B cell (primary cell): Measurements from ENCODE around the gene KRT20. TPM values are rescaled to one million over a fixed set of nuclear protein-coding genes. Genes with fewer than 3 reads are reported as not detected.

ENCODE experiments used
- ATAC-seq: fragments of 200-7000 bp; cut with Tn5 transposase; one replicate; pipeline ENCODE4 v1.10.0; 2021; ENCODE audit warnings: low read depth, mild to moderate bottlenecking, moderate number of reproducible peaks, moderate library complexity
- CTCF ChIA-PET: fragments of 350-600 bp; sonication (Branson Sonifier 250); formaldehyde crosslinking; loops from one replicate; lab custom pipeline; 2021; ENCODE audit warnings: antibody characterized with exemption, inconsistent platforms; lab: Charles Lee
- POLR2A ChIA-PET: fragments of 350-600 bp; sonication (Branson Sonifier 250); formaldehyde crosslinking; loops from one replicate; lab custom pipeline; 2021; ENCODE audit warnings: antibody characterized with exemption; lab: Charles Lee
- DNase-seq: peaks from one replicate; pipeline ENCODE4 v3.0.0; 2013
- H2AFZ ChIP-seq: 2 replicates; pipeline ENCODE4 v1.6.1; 2012; ENCODE audit warnings: mild to moderate bottlenecking, low read depth, low read length; ENCODE audit not compliant: insufficient read depth, poor library complexity, severe bottlenecking
- H3K27ac ChIP-seq, 2 donors: 1 replicate in 1 of 2; 2 replicates in 1 of 2; pipeline ENCODE4 v1.5.1; 2012 to 2013; ENCODE audit warnings: low read length in 2 of 2, mild to moderate bottlenecking in 2 of 2, moderate library complexity in 1 of 2
- H3K27me3 ChIP-seq, 4 experiments: fragments of 200-600 bp in 1 of 4; sonication (generic) in 1 of 4; replicated peaks in 1 of 4; 1 replicate in 2 of 4; 2 replicates in 2 of 4; pipeline versions ENCODE4 v1.6.1 to v1.7.0; 2013 to 2016; ENCODE audit warnings: low read length in 3 of 4, mild to moderate bottlenecking in 2 of 4, mixed read lengths in 1 of 4, moderate library complexity in 1 of 4; ENCODE audit not compliant: insufficient read depth in 4 of 4, control insufficient read depth in 3 of 4; ENCODE audit errors: control extremely low read depth in 1 of 4
- H3K36me3 ChIP-seq, 2 experiments: replicated peaks in 1 of 2; 1 replicate in 1 of 2; 2 replicates in 1 of 2; pipeline versions ENCODE4 v1.6.1 to v1.7.1; 2013; ENCODE audit warnings: low read length in 1 of 2; ENCODE audit not compliant: insufficient read depth in 2 of 2, control insufficient read depth in 1 of 2; ENCODE audit errors: control extremely low read depth in 1 of 2, extremely low read depth in 1 of 2
- H3K4me1 ChIP-seq, 2 donors: fragments of 200-600 bp in 1 of 2; sonication (generic) in 1 of 2; 1 replicate in 1 of 2; 2 replicates in 1 of 2; pipeline versions ENCODE4 v1.5.1 to v1.6.1; 2013 to 2017; ENCODE audit warnings: low read length in 2 of 2; ENCODE audit not compliant: control insufficient read depth in 2 of 2, insufficient read depth in 2 of 2
- H3K4me2 ChIP-seq: replicated peaks from 2 replicates; pipeline ENCODE3; 2012; ENCODE audit warnings: mild to moderate bottlenecking, low read depth, low read length; ENCODE audit not compliant: poor library complexity, severe bottlenecking
- H3K4me3 ChIP-seq, 5 experiments: fragments of 200-600 bp in 1 of 5; sonication (generic) in 1 of 5; 1 replicate in 3 of 5; 2 replicates in 2 of 5; pipeline versions ENCODE4 v1.5.1 to v1.7.0; 2011 to 2016; ENCODE audit warnings: low read length in 4 of 5, mild to moderate bottlenecking in 4 of 5, low read depth in 2 of 5, control low read depth in 1 of 5, moderate library complexity in 1 of 5; ENCODE audit not compliant: insufficient read depth in 1 of 5; ENCODE audit errors: control extremely low read depth in 1 of 5, extremely low read depth in 1 of 5
- H3K79me2 ChIP-seq: fragments of 200-600 bp; sonication (generic); one replicate; pipeline ENCODE4 v1.6.0; 2016; ENCODE audit warnings: low read length; ENCODE audit not compliant: control insufficient read depth, insufficient read depth
- H3K9ac ChIP-seq: fragments of 200-600 bp; sonication (generic); 2 replicates; pipeline ENCODE4 v1.6.1; 2017; ENCODE audit warnings: mild to moderate bottlenecking, low read length, moderate library complexity
- H3K9me3 ChIP-seq, 3 donors: one replicate each; pipeline versions ENCODE4 v1.6.1 to v1.7.1; 2013; ENCODE audit warnings: low read length in 2 of 3; ENCODE audit not compliant: control insufficient read depth in 2 of 3, insufficient read depth in 1 of 3; ENCODE audit errors: control extremely low read depth in 1 of 3
- H4K20me1 ChIP-seq: 2 replicates; pipeline ENCODE4 v1.6.0; 2012; ENCODE audit warnings: mild to moderate bottlenecking, low read length; ENCODE audit not compliant: insufficient read depth, control insufficient read depth, poor library complexity, severe bottlenecking
- H3K27ac Mint-ChIP-seq: one replicate; pipeline ENCODE4 v1.8.0; 2021; ENCODE audit warnings: mixed read lengths
- H3K27me3 Mint-ChIP-seq: one replicate; pipeline ENCODE4 v1.8.0; 2021; ENCODE audit warnings: mixed read lengths
- H3K4me1 Mint-ChIP-seq: one replicate; pipeline ENCODE4 v1.8.0; 2021; ENCODE audit warnings: mixed read lengths
- H3K4me3 Mint-ChIP-seq: one replicate; pipeline ENCODE4 v1.8.0; 2021; ENCODE audit warnings: mixed read lengths
- H3K9me3 Mint-ChIP-seq: one replicate; pipeline ENCODE4 v1.8.0; 2022; ENCODE audit warnings: mixed read lengths; ENCODE audit not compliant: insufficient read depth
- CTCF ChIP-seq: fragments of 200-600 bp; IDR thresholded peaks from one replicate; pipeline ENCODE4 v1.8.0; 2022; ENCODE audit warnings: antibody characterized with exemption, mild to moderate bottlenecking
- EZH2 ChIP-seq: IDR thresholded peaks from 2 replicates; pipeline ENCODE4 v1.6.1; 2012; ENCODE audit warnings: borderline replicate concordance, low read depth, mild to moderate bottlenecking, moderate library complexity, low read length; ENCODE audit not compliant: insufficient read depth, poor library complexity, severe bottlenecking
- WGBS: methylation state at CpG from one replicate; pipeline ENCODE4 v1.1.5; 2013; ENCODE audit warnings: missing lambda C conversion rate; ENCODE audit not compliant: insufficient coverage; 5-methylcytosine and 5-hydroxymethylcytosine counted together
- intact Hi-C: fragments of 100-400 bp; cut with micrococcal nuclease; formaldehyde crosslinking; loops from one replicate; pipeline ENCODE4 v1.10.0; 2022
- polyA plus RNA-seq: library from polyadenylated mRNA; depleted of rRNA; stranded (reverse); fragments of >200 nt; gene quantifications from 2 replicates; pipeline ENCODE4 v1.2.3, GENCODE V29; 2012
- total RNA-seq, 2 donors: library from RNA; stranded (reverse); fragments of 120-200 nt in 1 of 2; gene quantifications; 1 replicate in 1 of 2; 2 replicates in 1 of 2; pipeline versions ENCODE4 v1.2.3 to v1.2.4, GENCODE V29; 2013 to 2022

The KRT20 gene
- total and polyA plus RNA-seq, 2 donors (not counting 1 experiment from before 2014, with no cell fraction given): not detected

GRCh38 chr17:40916366-40916765 lies 31.3 kb upstream of the KRT20 start:
- no peak overlapping the region for H3K4me3 Mint-ChIP-seq
- Histone ChIP-seq H3K9ac (no peak overlapping the region), H3K4me1 (no peaks in the 10 kb centered on the region), H3K79me2 (no peaks in the 10 kb centered on the region), H3K4me3 (no peak overlapping the region), H3K27ac (no peak overlapping the region), H3K9me3 (no peaks in the 10 kb centered on the region), H3K4me2 (no peak overlapping the region), H3K36me3 (no peaks in the 10 kb centered on the region), H3K27me3 (no peaks in the 10 kb centered on the region), H2AFZ (no peak overlapping the region), H4K20me1 (no peaks in the 10 kb centered on the region)
- H3K4me1 Mint-ChIP-seq: peaks cover 3% of the 10 kb centered on the region
- no peak for TF ChIP-seq CTCF
- no peak overlapping the region for H3K27ac Mint-ChIP-seq
- H3K27me3 Mint-ChIP-seq: peaks cover 19% of the 10 kb centered on the region
- ATAC-seq: no peak
- intact Hi-C loops: no loop called here
- no peak for DNase-seq
- POLR2A ChIA-PET: no interaction called here
- no CpG with 5 or more reads among the region's 1 CpG for WGBS
- CTCF ChIA-PET: interaction anchor here (0.9 to 1.1 kb wide), 3 partner anchors 632 to 747 kb away, joined by 4 to 5 read pairs (median 4); no protein-coding TSS in a partner anchor
- no peaks in the 10 kb centered on the region for H3K9me3 Mint-ChIP-seq

GRCh38 chr17:40915721-40916256 lies 30.7 kb upstream of the KRT20 start:
- H3K4me1 Mint-ChIP-seq: peaks cover 3% of the 10 kb centered on the region
- H3K9me3 Mint-ChIP-seq: no peaks in the 10 kb centered on the region
- H3K36me3 ChIP-seq: no peaks in the 10 kb centered on the region
- intact Hi-C loops: no loop called here
- H3K4me2 ChIP-seq: no peak overlapping the region
- H3K4me1 ChIP-seq: no peaks in the 10 kb centered on the region
- TF ChIP-seq CTCF (no peak), EZH2 (no peak)
- no peak overlapping the region for H2AFZ ChIP-seq
- H3K27ac ChIP-seq: no peak overlapping the region
- no peaks in the 10 kb centered on the region for H3K79me2 ChIP-seq
- ATAC-seq (no peak), DNase-seq (no peak)
- H4K20me1 ChIP-seq: no peaks in the 10 kb centered on the region
- no peak overlapping the region for H3K4me3 ChIP-seq
- no peaks in the 10 kb centered on the region for H3K27me3 ChIP-seq
- no peaks in the 10 kb centered on the region for H3K9me3 ChIP-seq
- CTCF ChIA-PET: interaction anchor here (0.9 to 1.1 kb wide), 2 partner anchors 633 to 733 kb away, joined by 4 to 5 read pairs; no protein-coding TSS in a partner anchor
- no peak overlapping the region for H3K27ac Mint-ChIP-seq
- no peak overlapping the region for H3K4me3 Mint-ChIP-seq
- POLR2A ChIA-PET: no interaction called here
- 0% methylated on average over 1 of the region's 2 CpGs for WGBS
- H3K27me3 Mint-ChIP-seq: peaks cover 14% of the 10 kb centered on the region
- no peak overlapping the region for H3K9ac ChIP-seq
